Activated naive CD4-positive, alpha-beta T cell treated with anti-CD3 and anti-CD28 coated beads, Interleukin-2, amount 10 ng/mL, durations not matched to agents 7 days and 5 days (primary cell): ENCODE results near the gene ERLEC1.
"Not testable (repeated sequence)": the region's sequence is repeated elsewhere in the genome, so short reads cannot be mapped to it uniquely, and the experiment has no call there.

Source experiments
- CTCF ChIA-PET: fragments of 350-600 bp; sonication (Branson Sonifier 250); formaldehyde crosslinking; loops from one replicate; lab custom pipeline; 2021; ENCODE audit warnings: antibody characterized with exemption; lab: Charles Lee
- DNase-seq: peaks from one replicate; pipeline ENCODE4 v3.0.0-alpha.2; 2020
- H3K27ac Mint-ChIP-seq: one replicate; pipeline ENCODE4 v1.8.0; 2021; ENCODE audit warnings: mild to moderate bottlenecking, moderate library complexity, mixed read lengths
- H3K27me3 Mint-ChIP-seq: one replicate; pipeline ENCODE4 v1.8.0; 2021; ENCODE audit warnings: mild to moderate bottlenecking, mixed read lengths
- H3K36me3 Mint-ChIP-seq: one replicate; pipeline ENCODE4 v1.8.0; 2021; ENCODE audit warnings: mixed read lengths
- H3K4me1 Mint-ChIP-seq: one replicate; pipeline ENCODE4 v1.8.0; 2021; ENCODE audit warnings: mixed read lengths
- H3K4me3 Mint-ChIP-seq: one replicate; pipeline ENCODE4 v1.8.0; 2021; ENCODE audit warnings: mild to moderate bottlenecking, moderate library complexity, mixed read lengths
- H3K9me3 Mint-ChIP-seq: one replicate; pipeline ENCODE4 v1.8.0; 2021; ENCODE audit warnings: mixed read lengths

ERLEC1 gene

GRCh38 chr2:53801547-53801946 lies 14.7 kb downstream of the ERLEC1 start:
- Mint-ChIP-seq H3K36me3 (peaks cover 14% of the 10 kb centered on the region), H3K27ac (no peak overlapping the region), H3K4me3 (no peak overlapping the region), H3K9me3 (no peaks in the 10 kb centered on the region), H3K27me3 (no peaks in the 10 kb centered on the region), H3K4me1 (peaks cover 6% of the 10 kb centered on the region)
- CTCF ChIA-PET: interaction anchor here (0.8 kb wide), 1 partner anchor 15 kb away, joined by 3 read pairs; no protein-coding TSS in a partner anchor
- no peak for DNase-seq

- no peak overlapping the region for H3K4me3 Mint-ChIP-seq
- peaks cover 14% of the 10 kb centered on the region for H3K36me3 Mint-ChIP-seq
- H3K27me3 Mint-ChIP-seq: no peaks in the 10 kb centered on the region
- peaks cover 6% of the 10 kb centered on the region for H3K4me1 Mint-ChIP-seq
- no peak for DNase-seq
- H3K9me3 Mint-ChIP-seq: no peaks in the 10 kb centered on the region
- CTCF ChIA-PET: interaction anchor here (0.6 kb wide), 1 partner anchor 115 kb away, joined by 3 read pairs; no protein-coding TSS in a partner anchor
- H3K27ac Mint-ChIP-seq: no peak overlapping the region
These were observed 15.8 kb downstream of the ERLEC1 start for GRCh38 chr2:53802617-53803151.

GRCh38 chr2:53811601-53812000 lies 24.8 kb downstream of the ERLEC1 start:
- no peak overlapping the region for H3K27ac Mint-ChIP-seq
- H3K36me3 Mint-ChIP-seq: peaks cover 31% of the 10 kb centered on the region
- no peaks in the 10 kb centered on the region for H3K4me1 Mint-ChIP-seq
- CTCF ChIA-PET: no interaction called here
- no peak overlapping the region for H3K4me3 Mint-ChIP-seq
- no peaks in the 10 kb centered on the region for H3K9me3 Mint-ChIP-seq
- DNase-seq: no peak
- H3K27me3 Mint-ChIP-seq: no peaks in the 10 kb centered on the region

- Mint-ChIP-seq H3K4me3 (no peak overlapping the region), H3K9me3 (no peaks in the 10 kb centered on the region)
These were observed 26.3 kb downstream of the ERLEC1 start for GRCh38 chr2:53813151-53813550.

GRCh38 chr2:53818854-53819435 lies 32.1 kb downstream of the ERLEC1 start:
- no peak for DNase-seq
- Mint-ChIP-seq H3K36me3 (peaks cover 27% of the 10 kb centered on the region), H3K27ac (no peak overlapping the region), H3K9me3 (no peaks in the 10 kb centered on the region), H3K4me1 (no peaks in the 10 kb centered on the region), H3K27me3 (no peaks in the 10 kb centered on the region), H3K4me3 (no peak overlapping the region)
- CTCF ChIA-PET: no interaction called here

More at GRCh38 chr2:53813151-53813550, 26.3 kb downstream of the ERLEC1 start:
- DNase-seq: no peak
- Mint-ChIP-seq H3K27ac (no peak overlapping the region), H3K36me3 (peaks cover 43% of the 10 kb centered on the region), H3K4me1 (no peaks in the 10 kb centered on the region), H3K27me3 (no peaks in the 10 kb centered on the region)
- CTCF ChIA-PET: no interaction called here

- CTCF ChIA-PET: no interaction called here
- no peak overlapping the region for H3K27ac Mint-ChIP-seq
- no peak for DNase-seq
- H3K9me3 Mint-ChIP-seq: no peaks in the 10 kb centered on the region
- no peaks in the 10 kb centered on the region for H3K27me3 Mint-ChIP-seq
- no peak overlapping the region for H3K4me3 Mint-ChIP-seq
- no peaks in the 10 kb centered on the region for H3K4me1 Mint-ChIP-seq
- peaks cover 27% of the 10 kb centered on the region for H3K36me3 Mint-ChIP-seq
These were observed 32.8 kb downstream of the ERLEC1 start for GRCh38 chr2:53819634-53820033.

GRCh38 chr2:53820048-53820447 lies 33.2 kb downstream of the ERLEC1 start:
- H3K27ac Mint-ChIP-seq: no peak overlapping the region
- no peaks in the 10 kb centered on the region for H3K9me3 Mint-ChIP-seq
- no peaks in the 10 kb centered on the region for H3K4me1 Mint-ChIP-seq
- no peaks in the 10 kb centered on the region for H3K27me3 Mint-ChIP-seq
- H3K36me3 Mint-ChIP-seq: peaks cover 26% of the 10 kb centered on the region
- DNase-seq: no peak
- H3K4me3 Mint-ChIP-seq: no peak overlapping the region
- CTCF ChIA-PET: no interaction called here

GRCh38 chr2:53820711-53821110 lies 33.9 kb downstream of the ERLEC1 start:
- Mint-ChIP-seq H3K27me3 (no peaks in the 10 kb centered on the region), H3K27ac (no peak overlapping the region), H3K4me3 (no peak overlapping the region), H3K4me1 (no peaks in the 10 kb centered on the region), H3K36me3 (peaks cover 20% of the 10 kb centered on the region), H3K9me3 (no peaks in the 10 kb centered on the region)
- no peak for DNase-seq
- CTCF ChIA-PET: no interaction called here

GRCh38 chr2:53821810-53822209 lies 35.0 kb downstream of the ERLEC1 start:
- H3K27me3 Mint-ChIP-seq: no peaks in the 10 kb centered on the region
- peaks cover 16% of the 10 kb centered on the region for H3K36me3 Mint-ChIP-seq
- H3K4me3 Mint-ChIP-seq: no peak overlapping the region
- DNase-seq: no peak
- H3K27ac Mint-ChIP-seq: no peak overlapping the region
- no peaks in the 10 kb centered on the region for H3K4me1 Mint-ChIP-seq
- CTCF ChIA-PET: no interaction called here
- H3K9me3 Mint-ChIP-seq: no peaks in the 10 kb centered on the region

- H3K27ac Mint-ChIP-seq, H3K4me1 Mint-ChIP-seq, H3K4me3 Mint-ChIP-seq, H3K36me3 Mint-ChIP-seq, CTCF ChIA-PET, H3K9me3 Mint-ChIP-seq, H3K27me3 Mint-ChIP-seq: not testable (repeated sequence)
- DNase-seq: peak; percentile 36
These were observed 36.8 kb downstream of the ERLEC1 start for GRCh38 chr2:53823639-53824038.

- Mint-ChIP-seq H3K4me3 (no peak overlapping the region), H3K36me3 (no peaks in the 10 kb centered on the region), H3K27me3 (no peaks in the 10 kb centered on the region), H3K4me1 (no peaks in the 10 kb centered on the region), H3K27ac (no peak overlapping the region), H3K9me3 (no peaks in the 10 kb centered on the region)
- CTCF ChIA-PET: no interaction called here
- no peak for DNase-seq
These were observed 39.2 kb downstream of the ERLEC1 start for GRCh38 chr2:53826030-53826410.

- Mint-ChIP-seq H3K9me3 (no peaks in the 10 kb centered on the region), H3K36me3 (no peaks in the 10 kb centered on the region), H3K4me3 (no peak overlapping the region), H3K27me3 (no peaks in the 10 kb centered on the region), H3K27ac (no peak overlapping the region), H3K4me1 (no peaks in the 10 kb centered on the region)
- DNase-seq: no peak
- CTCF ChIA-PET: interaction anchor here (1.4 kb wide), 1 partner anchor 10 kb away, joined by 3 read pairs; no protein-coding TSS in a partner anchor
These were observed 39.9 kb downstream of the ERLEC1 start for GRCh38 chr2:53826587-53827397.

GRCh38 chr2:53827398-53828175 lies 40.7 kb downstream of the ERLEC1 start:
- Mint-ChIP-seq H3K27me3 (no peaks in the 10 kb centered on the region), H3K4me3 (no peak overlapping the region), H3K4me1 (no peaks in the 10 kb centered on the region), H3K9me3 (no peaks in the 10 kb centered on the region), H3K27ac (no peak overlapping the region), H3K36me3 (no peaks in the 10 kb centered on the region)
- CTCF ChIA-PET: interaction anchor here (1.4 kb wide), 1 partner anchor 9 kb away, joined by 3 read pairs; no protein-coding TSS in a partner anchor
- no peak for DNase-seq

- no peak for DNase-seq
- H3K27ac Mint-ChIP-seq: no peak overlapping the region
- H3K9me3 Mint-ChIP-seq: no peaks in the 10 kb centered on the region
- CTCF ChIA-PET: no interaction called here
- H3K4me1 Mint-ChIP-seq: no peaks in the 10 kb centered on the region
- no peaks in the 10 kb centered on the region for H3K27me3 Mint-ChIP-seq
- H3K4me3 Mint-ChIP-seq: no peak overlapping the region
- no peaks in the 10 kb centered on the region for H3K36me3 Mint-ChIP-seq
These were observed 41.5 kb downstream of the ERLEC1 start for GRCh38 chr2:53828331-53828730.
